Thoracic aorta (tissue), 2 donors: Measurements from ENCODE around the gene LRPAP1. TPM values are rescaled to one million over a fixed set of nuclear protein-coding genes. Genes with fewer than 3 reads are reported as not detected.

Source experiments
- ATAC-seq: fragments of 150-250 bp; one replicate; pipeline ENCODE4 v1.8.0; 2017; ENCODE audit warnings: low read depth; ENCODE audit not compliant: insufficient number of reproducible peaks, low FRiP score
- DNase-seq: peaks from one replicate; pipeline ENCODE4 v3.0.0-alpha.2; 2020; ENCODE audit warnings: low spot score
- H3K27ac ChIP-seq, 2 donors: fragments of 200-600 bp; sonication (generic); 1 replicate in 1 of 2; 2 replicates in 1 of 2; pipeline ENCODE4 v1.5.1; 2016; ENCODE audit warnings: mild to moderate bottlenecking in 2 of 2, moderate library complexity in 2 of 2
- H3K27me3 ChIP-seq: fragments of 200-600 bp; sonication (generic); replicated peaks from 2 replicates; pipeline ENCODE4 v1.6.0; 2016; ENCODE audit warnings: mild to moderate bottlenecking; ENCODE audit not compliant: insufficient read depth
- H3K36me3 ChIP-seq: fragments of 200-600 bp; sonication (generic); one replicate; pipeline ENCODE4 v1.5.1; 2016
- H3K4me1 ChIP-seq, 2 donors: fragments of 200-600 bp; sonication (generic); 1 replicate in 1 of 2; 2 replicates in 1 of 2; pipeline versions ENCODE4 v1.5.1 to v1.6.0; 2016; ENCODE audit warnings: low read depth in 2 of 2, mild to moderate bottlenecking in 1 of 2; ENCODE audit not compliant: control insufficient read depth in 1 of 2
- H3K4me3 ChIP-seq: fragments of 200-600 bp; sonication (generic); 2 replicates; pipeline ENCODE4 v1.5.1; 2016; ENCODE audit warnings: mild to moderate bottlenecking
- H3K9me3 ChIP-seq: fragments of 200-600 bp; sonication (generic); 2 replicates; pipeline ENCODE4 v1.5.1; 2016
- CTCF ChIP-seq: fragments of 200-600 bp; sonication (generic); IDR thresholded peaks from one replicate; pipeline ENCODE4 v1.5.1; 2019; ENCODE audit warnings: antibody characterized with exemption
- total RNA-seq, 2 donors: library from RNA; depleted of rRNA; stranded (reverse); fragments of >200 nt; gene quantifications; one replicate each; pipeline versions ENCODE4 v1.1.0 to v1.2.3, GENCODE V29; 2016

The LRPAP1 gene
- total RNA-seq, 2 donors from 2014 or later, result 155 to 263 TPM

DNA sequence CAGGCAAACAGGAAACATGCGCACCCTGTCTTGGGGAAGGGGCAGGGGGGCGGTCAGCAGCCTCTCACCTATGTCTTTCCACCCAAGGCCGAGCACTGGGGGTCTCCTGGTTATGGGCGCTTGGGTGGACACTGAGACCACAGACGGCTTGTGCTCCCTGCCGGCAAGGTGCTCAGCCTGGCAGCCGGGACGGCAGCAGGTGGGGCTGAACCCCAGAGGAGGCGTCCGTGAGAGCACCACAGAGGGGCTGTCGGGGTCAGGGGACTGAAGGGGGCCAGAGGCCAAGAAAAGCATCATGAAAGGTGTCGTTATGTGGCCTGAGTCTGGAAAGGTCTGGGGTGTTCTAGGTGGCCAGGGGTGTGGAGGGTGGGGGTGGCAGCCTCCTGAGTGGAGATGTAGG is 49.5 kb downstream of the LRPAP1 start:
- ATAC-seq (no peak), DNase-seq (no peak)
- Histone ChIP-seq H3K9me3 (no peaks in the 10 kb centered on the region), H3K27ac (peak overlapping the region; percentile 96 to 99), H3K27me3 (no peaks in the 10 kb centered on the region), H3K4me1 (peaks cover 7 to 35% of the 10 kb centered on the region in 2 donors), H3K4me3 (no peak overlapping the region), H3K36me3 (no peaks in the 10 kb centered on the region)
- TF ChIP-seq CTCF, result no peak

GRCh38 chr4:3481783-3482393 is 50.3 kb downstream of the LRPAP1 start:
- no peak for DNase-seq
- Histone ChIP-seq H3K9me3 (no peaks in the 10 kb centered on the region), H3K27me3 (no peaks in the 10 kb centered on the region), H3K4me3 (no peak overlapping the region), H3K36me3 (no peaks in the 10 kb centered on the region), H3K4me1 (peaks cover 7 to 35% of the 10 kb centered on the region in 2 donors), H3K27ac (peak overlapping the region; percentile 96 to 99)
- ATAC-seq, result no peak
- TF ChIP-seq CTCF, result no peak

DNA sequence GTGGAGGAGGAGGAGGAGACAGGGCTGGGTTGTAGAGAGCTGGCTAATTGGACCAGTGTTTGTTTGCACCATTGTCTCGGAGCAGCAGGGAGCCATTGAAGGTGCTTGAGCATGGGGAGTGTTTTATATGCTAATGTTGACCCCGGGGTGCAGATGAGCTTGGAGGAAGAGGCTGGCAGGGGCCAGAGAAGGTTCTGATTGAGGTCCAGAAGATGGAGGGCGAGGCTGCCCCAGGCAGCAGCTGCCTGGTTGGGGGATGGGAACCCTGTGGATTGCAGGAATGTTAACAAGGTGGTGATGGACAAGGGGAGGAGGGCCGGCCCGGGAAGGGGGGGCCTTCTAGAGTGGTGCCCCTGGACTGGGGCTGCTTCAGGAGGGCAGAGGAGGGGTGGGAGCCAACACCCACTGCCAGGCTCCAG is 51.1 kb downstream of the LRPAP1 start:
- no peaks in the 10 kb centered on the region for H3K27me3 ChIP-seq
- DNase-seq (no peak), ATAC-seq (no peak)
- no peaks in the 10 kb centered on the region for H3K9me3 ChIP-seq
- H3K36me3 ChIP-seq, result no peaks in the 10 kb centered on the region
- H3K27ac ChIP-seq, result peak overlapping the region; percentile 96 to 99
- no peak for TF ChIP-seq CTCF
- H3K4me1 ChIP-seq, result peaks cover 7 to 35% of the 10 kb centered on the region in 2 donors
- H3K4me3 ChIP-seq, result no peak overlapping the region

DNA sequence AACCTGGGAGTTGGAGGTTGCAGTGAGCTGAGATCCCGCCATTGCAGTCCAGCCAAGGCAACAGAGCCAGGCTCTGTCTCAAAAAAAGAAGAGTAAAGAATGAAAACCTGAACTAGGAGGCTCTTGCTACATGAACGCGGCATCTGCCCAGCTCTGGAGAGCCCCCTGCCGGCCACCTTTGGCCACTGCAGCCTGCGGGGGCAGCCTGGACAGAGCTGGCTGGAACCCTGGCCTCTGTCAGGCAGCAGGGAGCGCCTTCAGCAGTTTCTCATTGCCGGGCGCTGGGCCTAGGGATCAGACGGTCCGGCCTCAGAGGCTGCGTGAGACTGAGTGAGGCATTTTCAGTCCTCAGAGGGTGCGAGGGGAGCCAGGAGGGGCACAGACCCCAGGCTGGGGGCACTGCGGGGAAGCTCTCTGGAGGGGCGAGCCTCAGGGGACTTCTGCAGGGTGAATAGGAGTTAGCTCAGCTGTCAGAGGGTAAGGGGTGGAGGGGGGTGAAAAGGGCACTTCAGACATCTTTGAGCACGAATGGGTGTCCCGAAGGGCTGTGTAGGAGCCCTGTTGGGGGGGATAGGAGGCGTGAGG is 51.6 kb downstream of the LRPAP1 start:
- no peak for DNase-seq
- H3K9me3 ChIP-seq, result no peaks in the 10 kb centered on the region
- peaks cover 7 to 34% of the 10 kb centered on the region in 2 donors for H3K4me1 ChIP-seq
- peak; percentile 100 for TF ChIP-seq CTCF
- ATAC-seq, result no peak
- H3K36me3 ChIP-seq, result no peaks in the 10 kb centered on the region
- no peak overlapping the region for H3K4me3 ChIP-seq
- H3K27ac ChIP-seq, result peak overlapping the region; percentile 96 to 99
- H3K27me3 ChIP-seq, result no peaks in the 10 kb centered on the region

- TF ChIP-seq CTCF, result no peak
- H3K4me3 ChIP-seq, result no peak overlapping the region
- H3K27ac ChIP-seq, result peak overlapping the region in 1 of 2 donors; percentile 96
- no peak for DNase-seq
- H3K27me3 ChIP-seq, result no peaks in the 10 kb centered on the region
- H3K4me1 ChIP-seq, result peaks cover 3 to 23% of the 10 kb centered on the region in 2 donors
- H3K36me3 ChIP-seq, result no peaks in the 10 kb centered on the region
- no peaks in the 10 kb centered on the region for H3K9me3 ChIP-seq
- ATAC-seq, result no peak
These were observed 52.7 kb downstream of the LRPAP1 start for GRCh38 chr4:3479358-3480101.
